HG02884 (cell line): ENCODE data around the gene BAMBI.

Source experiments
- ATAC-seq: cut with Tn5 transposase; IDR thresholded peaks from one replicate; pipeline ENCODE4 v1.9.1; 2021; ENCODE audit warnings: mild to moderate bottlenecking, moderate library complexity; ENCODE audit not compliant: unreplicated experiment

The BAMBI gene

DNA sequence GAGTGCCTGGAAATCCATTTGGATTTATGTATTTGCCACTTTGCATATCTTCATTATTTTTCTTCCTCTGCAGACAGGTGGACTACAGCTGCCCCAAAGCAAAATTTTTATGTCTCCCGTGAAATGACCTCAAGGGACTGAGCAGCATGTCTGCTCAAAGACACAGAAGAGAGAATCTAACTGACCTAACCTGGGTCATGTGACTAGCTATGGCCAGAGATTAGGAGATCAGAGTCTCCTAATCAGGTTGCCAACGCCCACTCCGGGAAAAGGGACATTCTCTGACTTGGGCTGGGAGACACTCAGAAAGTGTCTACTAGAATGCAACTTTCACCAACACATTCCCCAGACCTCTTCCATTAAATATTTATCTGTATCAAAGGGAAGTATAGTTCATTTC, 2.5 kb upstream of the BAMBI start:
- no peak for ATAC-seq

DNA sequence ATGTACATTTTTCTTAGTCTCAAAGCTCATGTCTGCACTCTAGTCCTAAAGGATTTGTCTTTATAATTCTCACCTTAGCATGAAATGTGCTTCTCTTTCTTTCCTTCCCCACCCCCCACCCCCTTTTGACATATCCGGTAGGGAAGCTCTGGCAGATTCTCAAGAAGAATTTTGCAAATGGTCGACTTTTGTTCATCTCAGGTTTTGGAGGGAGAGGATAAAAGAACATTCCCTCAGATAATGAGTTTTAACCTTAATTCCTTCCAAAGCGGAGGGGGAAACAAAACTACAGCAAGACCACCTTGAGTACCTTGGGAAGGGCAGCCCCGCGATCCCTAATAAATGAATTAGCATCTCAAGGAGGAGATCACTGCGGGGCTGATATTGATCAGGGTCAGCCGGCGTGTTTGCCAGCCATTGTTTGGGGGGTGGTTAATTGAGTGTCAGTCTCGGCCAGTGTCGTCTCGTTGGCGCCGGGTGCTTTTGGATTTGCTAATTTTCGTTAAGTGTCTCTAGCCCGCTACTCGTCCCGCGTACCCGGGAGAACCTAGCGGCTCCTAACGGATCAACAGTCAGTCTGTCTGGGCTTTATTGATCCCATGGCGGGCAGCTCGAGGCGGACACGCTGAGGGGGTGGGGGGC, 874 bp upstream of the BAMBI start:
- peak; percentile 3 for ATAC-seq

DNA sequence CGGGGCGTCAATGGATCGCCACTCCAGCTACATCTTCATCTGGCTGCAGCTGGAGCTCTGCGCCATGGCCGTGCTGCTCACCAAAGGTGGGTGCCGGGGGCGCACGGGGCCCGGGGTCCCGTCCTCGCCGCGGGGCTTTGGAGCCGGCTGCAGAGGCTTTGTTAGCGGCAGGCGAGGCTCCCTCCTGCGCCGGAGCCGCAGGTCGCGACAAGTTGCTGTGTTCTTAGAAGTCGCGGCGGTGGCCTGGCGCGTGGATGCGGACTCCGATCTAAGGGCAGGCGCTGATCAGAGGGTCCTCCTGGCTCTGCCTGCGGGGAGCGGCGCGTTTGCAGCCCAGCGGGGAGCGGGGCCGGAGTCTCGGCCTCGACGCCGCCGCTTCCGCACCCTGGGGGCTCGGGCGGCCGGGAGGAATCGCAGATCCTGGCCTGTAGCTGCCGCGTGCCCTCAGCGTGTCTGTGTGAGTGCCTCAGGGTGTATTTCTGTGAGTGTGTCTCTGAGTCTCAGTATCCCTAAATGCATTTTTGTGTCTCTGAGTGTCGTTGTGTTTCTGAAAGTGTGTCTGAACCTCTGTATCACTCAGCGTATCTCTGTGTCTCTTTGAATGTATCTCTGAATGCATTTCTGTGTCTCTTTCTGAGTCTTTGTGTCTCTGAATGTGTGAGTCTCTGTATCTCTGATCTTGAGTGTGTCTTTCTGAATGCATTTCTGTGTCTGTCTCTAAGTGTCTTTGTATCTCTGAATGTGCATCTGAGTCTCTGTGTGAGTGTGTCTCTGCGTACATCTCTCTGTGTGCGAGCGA, 766 bp downstream of the BAMBI start:
- ATAC-seq = no peak

DNA sequence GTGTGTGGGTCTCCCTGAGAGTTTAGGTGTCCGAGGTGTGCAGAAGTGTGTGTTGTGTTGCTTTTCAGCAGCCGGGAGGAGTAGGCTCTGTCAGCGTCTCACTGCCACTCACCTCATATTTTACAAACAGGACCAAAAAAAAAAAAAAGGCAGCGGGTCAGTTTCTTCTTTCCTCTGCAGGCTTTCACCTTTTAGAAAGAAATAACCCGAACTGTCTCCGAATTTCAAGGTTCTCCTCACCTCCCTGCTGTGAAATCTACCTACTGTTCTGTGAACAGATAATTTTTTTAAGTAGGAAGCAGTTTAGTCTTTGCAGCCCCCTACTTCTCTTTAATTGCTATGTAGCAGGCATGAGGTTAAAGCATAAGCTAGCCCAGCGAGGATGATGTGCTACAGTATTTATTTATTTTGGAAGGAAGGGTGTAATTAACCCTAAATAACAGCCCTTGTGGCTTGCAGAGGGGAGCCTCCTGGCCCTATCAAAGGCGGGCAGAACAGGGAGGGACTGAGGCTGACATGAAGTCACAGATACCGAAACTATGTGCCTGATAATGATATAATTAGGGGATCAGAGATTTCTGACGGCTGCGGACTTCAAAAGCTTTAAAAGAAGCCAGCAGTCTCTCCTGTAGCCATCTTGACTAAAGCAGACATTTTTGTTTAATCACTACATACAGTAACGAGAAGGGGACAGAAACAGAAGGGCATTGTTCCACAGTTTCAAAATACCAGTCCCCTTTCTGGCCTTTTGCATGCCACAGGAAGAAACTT, 1.6 kb downstream of the BAMBI start:
- ATAC-seq = no peak

DNA sequence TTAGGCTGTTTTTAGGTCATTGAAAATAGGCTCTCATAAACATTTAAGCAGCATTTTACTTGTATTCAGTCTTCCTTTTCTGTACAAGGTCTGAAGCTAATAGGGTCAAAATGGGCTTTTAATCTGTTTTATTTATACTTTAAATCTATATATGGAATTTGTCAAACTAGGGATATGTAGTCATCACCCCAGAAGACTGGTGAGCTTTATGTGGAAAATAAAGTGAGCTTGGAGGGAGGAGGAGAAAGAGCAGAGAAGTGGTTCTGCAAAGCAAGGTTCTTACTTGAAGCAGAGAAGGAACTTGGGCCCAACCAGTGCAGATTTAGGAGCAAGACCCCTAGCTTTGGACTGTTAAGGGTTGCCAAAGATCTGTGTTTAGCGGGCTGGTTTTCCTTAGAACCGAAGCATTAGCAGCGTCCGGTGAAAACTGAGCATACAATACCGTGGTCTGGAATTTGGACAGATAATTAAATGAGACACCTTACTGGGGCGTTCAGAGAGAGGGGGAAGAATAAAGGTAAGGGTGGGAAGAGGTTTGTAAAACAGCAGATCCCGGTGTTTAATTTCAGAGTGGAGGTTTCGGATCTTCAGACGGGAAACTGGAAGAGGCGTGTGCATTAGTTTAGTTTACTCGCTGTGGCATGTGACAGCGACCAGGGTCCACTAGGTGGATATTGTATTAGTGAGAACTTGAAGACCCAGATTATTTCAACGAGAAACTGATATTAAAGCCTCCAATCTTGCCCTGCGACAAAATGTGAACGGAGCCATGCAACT, 2.4 kb downstream of the BAMBI start:
- no peak for ATAC-seq

DNA sequence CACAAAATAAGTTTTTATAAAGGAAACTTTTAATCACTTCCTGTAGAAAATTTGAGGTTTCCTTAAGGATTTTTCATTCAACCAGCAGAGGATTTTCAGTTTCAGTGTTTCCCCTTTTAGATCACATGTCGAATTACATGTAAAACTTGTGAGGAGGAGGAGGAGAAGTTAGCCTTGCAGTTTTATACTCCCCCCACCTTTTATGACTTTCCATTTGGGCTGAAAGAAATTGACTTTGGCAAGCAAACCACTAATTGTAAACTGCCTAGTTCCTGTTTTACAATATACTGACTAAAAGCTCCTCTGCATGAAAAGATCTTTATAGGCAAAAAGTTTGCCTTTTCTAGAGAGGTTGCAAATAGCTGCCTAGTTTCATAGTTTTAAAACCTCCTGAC, 3.0 kb downstream of the BAMBI start:
- no peak for ATAC-seq

DNA sequence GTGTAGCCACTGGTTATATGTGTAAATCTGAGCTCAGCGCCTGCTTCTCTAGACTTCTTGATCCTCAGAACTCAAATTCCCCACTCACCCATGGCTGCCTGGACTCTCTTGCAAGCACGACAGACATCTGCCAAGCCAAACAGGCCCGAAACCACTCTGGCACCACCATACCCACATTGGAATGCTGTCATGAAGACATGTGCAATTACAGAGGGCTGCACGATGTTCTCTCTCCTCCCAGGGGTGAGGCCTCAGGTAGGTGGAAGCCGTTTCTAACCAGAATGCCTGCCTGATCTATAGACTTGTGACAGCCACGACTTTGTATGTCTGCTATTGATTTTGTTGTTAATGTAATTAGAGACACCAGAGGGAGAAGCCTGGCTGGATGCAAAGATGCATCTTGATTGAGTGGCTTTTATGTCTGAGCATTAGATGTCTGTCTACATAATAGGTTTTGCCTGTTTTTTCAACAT, 4.0 kb downstream of the BAMBI start:
- ATAC-seq = no peak

DNA sequence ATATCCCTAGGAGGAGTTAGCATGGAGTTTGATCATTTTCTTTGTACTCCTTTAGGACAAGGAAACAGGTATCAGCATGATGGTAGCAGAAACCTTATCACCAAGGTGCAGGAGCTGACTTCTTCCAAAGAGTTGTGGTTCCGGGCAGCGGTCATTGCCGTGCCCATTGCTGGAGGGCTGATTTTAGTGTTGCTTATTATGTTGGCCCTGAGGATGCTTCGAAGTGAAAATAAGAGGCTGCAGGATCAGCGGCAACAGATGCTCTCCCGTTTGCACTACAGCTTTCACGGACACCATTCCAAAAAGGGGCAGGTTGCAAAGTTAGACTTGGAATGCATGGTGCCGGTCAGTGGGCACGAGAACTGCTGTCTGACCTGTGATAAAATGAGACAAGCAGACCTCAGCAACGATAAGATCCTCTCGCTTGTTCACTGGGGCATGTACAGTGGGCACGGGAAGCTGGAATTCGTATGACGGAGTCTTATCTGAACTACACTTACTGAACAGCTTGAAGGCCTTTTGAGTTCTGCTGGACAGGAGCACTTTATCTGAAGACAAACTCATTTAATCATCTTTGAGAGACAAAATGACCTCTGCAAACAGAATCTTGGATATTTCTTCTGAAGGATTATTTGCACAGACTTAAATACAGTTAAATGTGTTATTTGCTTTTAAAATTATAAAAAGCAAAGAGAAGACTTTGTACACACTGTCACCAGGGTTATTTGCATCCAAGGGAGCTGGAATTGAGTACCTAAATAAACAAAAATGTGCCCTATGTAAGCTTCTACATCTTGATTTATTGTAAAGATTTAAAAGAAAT, 4.8 kb downstream of the BAMBI start:
- ATAC-seq = no peak

DNA sequence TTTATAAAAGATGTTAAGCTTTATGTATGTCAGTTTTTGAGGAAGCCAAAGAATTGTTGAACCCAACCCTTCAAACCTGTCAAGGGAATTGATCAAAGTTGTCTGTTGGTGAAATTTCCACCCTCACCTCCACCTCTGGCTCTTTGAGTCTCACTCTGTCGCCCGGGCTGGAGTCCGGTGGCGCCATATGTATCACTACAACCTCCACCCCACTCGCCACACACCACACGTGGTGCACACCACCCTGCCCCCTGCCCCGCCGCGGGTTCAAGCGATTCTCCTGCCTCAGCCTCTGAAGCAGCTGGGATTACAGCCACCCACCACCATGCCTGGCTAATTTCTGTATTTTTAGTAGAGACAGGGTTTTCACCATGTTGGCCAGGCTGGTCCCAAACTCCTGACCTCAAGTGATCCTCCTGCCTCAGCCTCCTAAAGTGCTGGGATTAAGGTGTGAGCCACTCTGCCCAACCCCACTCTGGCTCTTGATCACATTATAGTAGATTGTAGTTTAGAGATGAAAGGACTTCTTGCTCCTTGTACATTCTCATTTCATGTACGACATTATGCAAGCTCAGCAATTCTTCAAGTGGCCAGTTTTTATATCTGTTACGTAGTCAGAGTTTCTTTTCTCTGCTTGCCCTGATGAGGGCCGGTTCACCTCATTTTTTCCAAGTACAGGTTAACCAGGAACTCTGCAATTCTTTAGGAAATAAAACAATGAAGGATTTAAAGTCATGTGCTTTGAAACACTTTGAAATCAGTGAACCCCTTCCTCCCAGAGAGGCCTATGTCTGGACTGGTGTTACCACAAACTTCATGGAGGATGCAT, 7.0 kb downstream of the BAMBI start:
- no peak for ATAC-seq

DNA sequence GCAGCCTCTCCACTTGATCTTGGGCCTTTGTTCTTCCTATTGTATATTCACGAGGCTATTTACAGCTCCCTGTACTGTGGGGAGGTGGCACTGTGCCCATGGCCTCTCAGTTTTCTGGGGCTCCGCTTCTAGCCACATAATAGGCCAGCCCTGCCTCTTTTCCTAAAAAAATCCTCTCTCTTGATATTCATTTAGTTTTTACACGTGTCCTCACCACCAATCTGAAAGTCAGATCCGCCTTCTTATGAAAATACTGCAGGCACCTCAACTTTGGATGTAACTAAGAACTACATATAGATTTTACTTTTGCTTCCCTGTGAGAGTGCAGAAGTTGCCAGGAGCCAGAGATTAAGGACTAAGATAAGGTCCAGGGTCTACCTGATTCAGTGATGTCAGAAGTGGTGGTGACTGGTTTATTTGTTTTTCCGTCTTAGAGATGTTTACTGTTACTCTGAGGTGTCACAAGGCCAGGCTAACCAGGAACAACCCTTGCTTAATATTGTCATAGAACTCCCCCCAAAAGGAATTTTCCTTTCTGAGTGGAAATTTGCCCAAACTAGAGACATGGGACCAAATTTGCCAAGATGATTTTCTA, 7.8 kb downstream of the BAMBI start:
- no peak for ATAC-seq

DNA sequence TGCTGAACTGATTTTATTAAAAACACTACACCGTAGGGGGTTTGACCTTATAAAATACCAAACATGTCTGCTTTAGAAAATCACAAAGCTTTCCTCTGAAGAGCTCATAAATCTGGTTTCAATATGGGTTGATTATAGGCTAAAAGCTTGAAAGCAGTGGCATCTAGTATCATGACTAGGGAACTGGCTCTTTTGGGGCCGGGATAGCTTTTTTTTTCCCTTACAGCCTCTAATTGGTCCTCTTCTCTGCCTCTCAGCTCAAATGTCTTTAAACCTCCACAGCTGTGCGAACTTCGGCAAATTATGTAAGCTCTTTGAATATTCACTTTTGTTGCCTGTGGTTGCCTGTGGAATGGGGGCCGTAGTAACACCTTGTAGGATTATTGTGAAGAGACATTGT, 8.4 kb downstream of the BAMBI start:
- ATAC-seq = no peak

DNA sequence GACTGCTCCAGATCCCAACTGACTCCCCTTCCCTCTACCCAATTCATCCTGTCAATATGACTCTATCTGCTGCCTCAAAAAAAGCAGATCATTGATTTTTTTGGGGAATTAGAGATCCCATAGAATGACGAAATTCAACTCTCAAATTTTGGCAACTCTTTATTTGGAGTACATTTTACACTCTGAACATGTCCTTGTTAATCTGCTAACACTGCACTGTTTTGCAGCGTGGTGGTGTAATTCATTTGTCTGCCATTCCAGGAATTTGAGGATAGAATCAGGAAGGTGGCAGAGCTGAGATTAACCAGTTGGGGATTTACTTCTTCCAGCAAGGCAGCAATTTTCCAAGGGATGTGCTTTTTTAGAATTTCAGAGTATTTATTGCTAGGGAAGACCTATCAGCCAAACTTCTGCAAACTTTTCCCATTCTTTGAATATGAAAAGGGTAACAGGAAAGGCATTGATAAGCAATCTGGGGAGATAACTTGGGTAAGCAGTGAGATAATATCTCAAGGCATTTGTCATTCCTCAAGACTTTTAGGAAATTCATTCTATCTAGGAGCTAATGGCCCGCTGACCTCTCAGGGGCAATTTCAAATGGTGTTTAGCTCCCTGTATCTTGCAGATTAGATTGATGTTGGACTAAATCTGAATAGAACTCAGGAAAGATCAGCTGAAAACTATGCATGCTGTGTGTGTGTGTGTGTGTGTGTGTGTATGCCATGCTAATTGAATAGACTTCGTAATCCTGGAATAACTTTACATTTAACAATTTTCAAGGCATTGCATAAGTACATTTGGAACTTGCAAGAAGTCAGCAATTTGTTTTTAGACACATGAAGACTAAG, 9.7 kb downstream of the BAMBI start:
- no peak for ATAC-seq

DNA sequence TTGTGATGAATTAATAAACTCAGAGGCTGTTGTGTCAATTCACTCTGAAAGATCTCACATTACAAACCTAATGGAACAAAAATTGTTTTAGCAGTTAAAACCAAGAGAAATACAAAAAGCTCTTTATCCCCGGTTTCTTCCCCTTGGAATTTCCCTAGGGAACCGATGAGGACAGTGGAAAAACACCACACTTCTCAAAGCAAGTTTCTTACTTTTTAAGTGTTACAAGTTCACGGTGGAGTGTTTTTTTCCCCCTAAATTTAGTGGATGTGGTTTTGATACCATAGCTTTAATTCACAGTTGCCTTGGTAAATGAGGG, 10.3 kb downstream of the BAMBI start:
- ATAC-seq = no peak

DNA sequence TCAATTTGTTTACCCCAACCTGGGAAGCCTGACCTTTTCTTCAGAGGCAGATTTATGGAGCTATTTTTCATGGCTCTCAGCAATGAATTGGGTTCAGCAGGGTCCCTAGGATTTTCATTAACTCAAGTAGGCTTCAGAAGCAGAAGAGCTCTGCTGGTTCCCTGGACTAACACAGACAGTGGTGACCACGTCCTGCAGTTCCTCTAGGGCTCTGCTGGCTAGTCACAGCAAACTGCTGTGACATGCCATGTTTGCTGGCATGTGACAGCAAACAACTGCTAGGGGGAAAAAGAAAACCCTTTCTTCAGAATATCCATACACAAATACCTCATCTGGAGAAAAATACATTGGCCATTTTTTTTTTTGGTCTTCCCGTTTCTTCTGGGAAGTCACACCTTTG, 13.2 kb downstream of the BAMBI start:
- no peak for ATAC-seq

DNA sequence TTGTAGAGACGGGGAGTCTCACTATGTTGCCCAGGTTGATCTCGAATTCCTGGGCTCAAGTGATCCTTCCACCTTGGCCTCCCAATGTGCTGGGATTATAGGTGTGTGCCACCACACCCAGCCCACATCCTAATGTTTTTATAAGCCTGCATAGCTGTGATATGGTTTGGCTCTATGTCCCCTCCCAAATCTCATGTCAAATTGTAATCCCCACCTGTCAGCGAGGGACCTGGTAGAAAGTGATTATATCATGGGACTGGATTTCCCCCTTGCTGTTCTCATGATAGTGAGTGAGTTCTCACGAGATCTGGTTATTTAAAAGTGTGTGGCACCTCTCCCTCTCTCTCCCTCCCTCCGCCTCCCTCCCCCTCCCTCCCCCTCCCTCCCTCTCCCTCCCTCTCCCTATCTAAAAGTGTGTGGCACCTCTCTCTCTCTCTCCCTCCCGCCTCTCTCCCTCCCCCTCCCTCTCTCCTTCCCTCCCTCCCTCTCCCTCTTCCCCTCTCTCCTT, 13.9 kb downstream of the BAMBI start:
- no peak for ATAC-seq

DNA sequence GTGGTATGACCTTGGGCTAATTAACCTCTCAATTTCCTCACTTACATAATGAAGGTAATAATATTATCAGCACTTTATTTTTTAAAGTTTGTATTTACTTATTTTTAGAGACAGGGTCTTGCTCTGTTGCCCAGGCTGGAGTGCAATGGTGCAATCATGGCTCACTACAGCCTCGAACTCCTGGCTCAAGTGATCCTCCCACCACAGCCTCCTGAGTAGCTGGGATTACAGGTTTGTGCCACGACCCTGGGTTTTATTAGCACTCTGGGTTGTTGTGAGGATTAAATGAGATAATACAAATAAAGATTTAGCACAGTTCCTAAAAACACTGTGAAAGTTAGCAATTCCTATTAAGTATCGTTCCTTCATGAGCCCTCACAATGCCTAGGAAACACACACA, 14.7 kb downstream of the BAMBI start:
- no peak for ATAC-seq

DNA sequence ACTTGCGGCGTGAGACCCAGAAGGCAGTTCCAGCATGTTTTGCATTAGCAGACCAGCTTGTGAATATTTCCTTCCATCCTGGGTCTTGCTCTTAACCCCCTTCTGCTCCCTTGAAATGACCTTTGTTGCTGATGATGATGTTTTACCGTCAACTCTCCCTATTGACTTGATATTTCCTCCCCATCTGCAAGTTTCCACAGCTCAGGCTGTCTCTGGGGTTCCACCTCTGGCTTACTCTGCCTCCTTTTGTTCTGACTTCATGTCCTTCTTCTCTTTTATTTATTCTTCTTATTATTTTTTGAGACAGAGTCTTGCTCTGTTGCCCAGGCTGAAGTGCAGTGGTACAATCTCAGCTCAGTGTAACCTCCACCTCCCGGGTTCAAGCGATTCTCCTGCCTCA, 17.2 kb downstream of the BAMBI start:
- ATAC-seq = no peak

DNA sequence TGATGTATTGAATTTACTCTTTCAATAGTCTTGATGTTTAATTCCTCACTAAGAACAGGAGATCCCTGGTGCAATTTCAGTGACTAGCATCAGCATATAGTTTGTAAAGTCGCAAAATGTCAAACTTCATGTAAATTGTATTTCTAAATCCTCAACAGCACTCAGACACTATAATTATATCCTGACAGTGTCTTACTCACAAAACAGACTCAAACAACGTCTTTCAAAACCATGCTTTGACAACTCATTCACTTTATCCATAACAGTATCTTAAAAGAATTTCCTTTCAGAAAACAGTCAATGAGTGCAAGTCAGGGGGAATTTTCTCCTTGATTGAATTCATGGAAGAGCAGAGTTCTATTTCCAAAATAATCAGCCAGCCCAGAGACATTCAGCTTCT, 20.8 kb downstream of the BAMBI start:
- no peak for ATAC-seq
